ENCODE data around the gene SGSM2. TPM values are rescaled to one million over a fixed set of nuclear protein-coding genes. Genes with fewer than 3 reads are reported as not detected.

Gene SGSM2
- total RNA-seq, 1 donor from 2014 or later = 28.2 TPM

DNA sequence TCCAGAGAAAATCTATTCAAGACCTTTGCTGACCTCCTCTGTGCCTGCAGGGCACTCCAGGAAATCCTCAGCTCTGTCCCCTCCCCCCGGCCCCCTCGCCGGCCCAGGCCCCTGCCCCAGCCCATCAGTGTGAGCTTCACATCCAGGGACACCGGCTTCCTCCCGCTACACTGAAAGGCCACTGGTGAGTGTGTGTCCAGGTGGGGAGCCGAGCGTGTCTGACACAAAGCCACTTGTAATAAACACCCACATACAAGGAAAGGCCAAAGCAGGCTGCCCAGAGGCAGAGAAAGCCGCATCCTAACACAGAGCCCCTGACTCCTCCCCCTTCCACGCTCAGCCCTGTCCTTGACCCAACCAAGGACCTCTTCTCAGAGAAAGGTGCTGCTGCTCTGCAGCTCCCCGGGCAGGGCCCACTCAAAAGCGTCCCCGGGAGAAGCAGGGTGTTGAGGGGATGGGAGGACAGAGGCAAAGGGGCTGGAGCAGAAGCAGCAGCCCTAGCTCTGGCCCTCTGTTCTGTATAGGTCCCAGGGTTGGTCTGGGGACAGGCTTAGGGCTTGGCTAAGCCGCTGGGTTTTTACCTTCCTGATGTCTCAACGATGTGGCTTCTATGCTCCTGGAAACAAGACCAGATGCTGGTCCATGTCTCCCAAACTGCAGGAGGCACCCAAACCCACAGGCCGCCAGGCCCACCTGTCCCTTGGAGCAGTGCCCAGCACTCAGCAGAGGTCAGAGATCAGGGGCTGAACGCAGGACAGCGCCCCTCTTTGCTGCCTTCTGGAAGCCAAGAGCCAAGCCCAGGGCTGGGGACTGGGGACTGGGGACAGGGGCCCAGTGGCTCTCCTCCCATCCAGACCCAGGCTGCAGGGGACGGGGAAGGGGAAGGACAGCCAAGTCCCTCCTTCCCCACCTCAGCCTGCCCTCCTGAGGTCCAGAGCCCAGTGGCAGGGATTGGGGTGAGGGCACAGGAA, 48.2 kb downstream of the SGSM2 start:
- TF ChIP-seq, protein P1, sequence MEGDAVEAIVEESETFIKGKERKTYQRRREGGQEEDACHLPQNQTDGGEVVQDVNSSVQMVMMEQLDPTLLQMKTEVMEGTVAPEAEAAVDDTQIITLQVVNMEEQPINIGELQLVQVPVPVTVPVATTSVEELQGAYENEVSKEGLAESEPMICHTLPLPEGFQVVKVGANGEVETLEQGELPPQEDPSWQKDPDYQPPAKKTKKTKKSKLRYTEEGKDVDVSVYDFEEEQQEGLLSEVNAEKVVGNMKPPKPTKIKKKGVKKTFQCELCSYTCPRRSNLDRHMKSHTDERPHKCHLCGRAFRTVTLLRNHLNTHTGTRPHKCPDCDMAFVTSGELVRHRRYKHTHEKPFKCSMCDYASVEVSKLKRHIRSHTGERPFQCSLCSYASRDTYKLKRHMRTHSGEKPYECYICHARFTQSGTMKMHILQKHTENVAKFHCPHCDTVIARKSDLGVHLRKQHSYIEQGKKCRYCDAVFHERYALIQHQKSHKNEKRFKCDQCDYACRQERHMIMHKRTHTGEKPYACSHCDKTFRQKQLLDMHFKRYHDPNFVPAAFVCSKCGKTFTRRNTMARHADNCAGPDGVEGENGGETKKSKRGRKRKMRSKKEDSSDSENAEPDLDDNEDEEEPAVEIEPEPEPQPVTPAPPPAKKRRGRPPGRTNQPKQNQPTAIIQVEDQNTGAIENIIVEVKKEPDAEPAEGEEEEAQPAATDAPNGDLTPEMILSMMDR (conservative IDR thresholded peaks at IDR 0.05; ENCODE audit: low read depth, low read length) = no peak
- DNase-seq (ENCODE audit: low read depth) = no peak

DNA sequence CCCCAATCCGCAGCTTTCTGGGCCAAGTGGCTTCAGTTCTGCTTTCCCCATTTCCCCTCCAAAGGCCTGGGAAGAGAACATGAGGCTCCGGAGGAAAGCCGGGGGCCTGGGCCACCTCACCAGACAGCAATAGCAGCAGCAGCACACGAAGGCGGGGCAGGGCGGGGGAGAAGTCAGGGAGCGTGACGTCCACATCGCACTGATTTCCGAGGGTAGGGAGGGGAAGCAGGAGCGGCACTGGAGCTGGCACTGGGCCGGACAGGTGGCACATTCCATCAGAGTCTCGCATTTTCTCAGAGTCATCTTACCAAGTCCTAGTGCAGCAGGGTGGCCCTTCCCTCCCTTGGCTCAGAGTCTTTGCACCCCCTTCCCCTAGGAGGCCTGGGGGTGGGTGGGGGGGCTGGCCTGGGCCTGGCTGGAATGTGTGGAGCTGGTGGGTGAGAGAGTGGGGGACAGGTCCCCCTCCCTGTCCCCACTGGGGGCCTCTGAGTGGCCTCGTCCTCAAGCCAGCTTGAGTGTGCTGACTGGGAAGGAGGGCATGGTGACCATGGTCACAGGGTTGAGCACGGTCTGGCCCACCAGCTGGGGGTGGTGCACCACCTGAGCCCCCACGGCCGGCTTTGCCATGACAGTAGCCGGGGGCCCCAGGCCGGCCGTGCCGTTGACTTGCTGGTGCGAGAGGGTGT, 49.2 kb downstream of the SGSM2 start:
- no peak for DNase-seq (ENCODE audit: low read depth)
- H3K4me3 ChIP-seq (ENCODE audit: low read depth, low read length) = no peak overlapping the region
- TF ChIP-seq, protein P1 (conservative IDR thresholded peaks at IDR 0.05; ENCODE audit: low read depth, low read length) = no peak

More for the DNA sequence above, 48.2 kb downstream of the SGSM2 start:
- no peak overlapping the region for H3K4me3 ChIP-seq (ENCODE audit: low read depth, low read length)

DNA sequence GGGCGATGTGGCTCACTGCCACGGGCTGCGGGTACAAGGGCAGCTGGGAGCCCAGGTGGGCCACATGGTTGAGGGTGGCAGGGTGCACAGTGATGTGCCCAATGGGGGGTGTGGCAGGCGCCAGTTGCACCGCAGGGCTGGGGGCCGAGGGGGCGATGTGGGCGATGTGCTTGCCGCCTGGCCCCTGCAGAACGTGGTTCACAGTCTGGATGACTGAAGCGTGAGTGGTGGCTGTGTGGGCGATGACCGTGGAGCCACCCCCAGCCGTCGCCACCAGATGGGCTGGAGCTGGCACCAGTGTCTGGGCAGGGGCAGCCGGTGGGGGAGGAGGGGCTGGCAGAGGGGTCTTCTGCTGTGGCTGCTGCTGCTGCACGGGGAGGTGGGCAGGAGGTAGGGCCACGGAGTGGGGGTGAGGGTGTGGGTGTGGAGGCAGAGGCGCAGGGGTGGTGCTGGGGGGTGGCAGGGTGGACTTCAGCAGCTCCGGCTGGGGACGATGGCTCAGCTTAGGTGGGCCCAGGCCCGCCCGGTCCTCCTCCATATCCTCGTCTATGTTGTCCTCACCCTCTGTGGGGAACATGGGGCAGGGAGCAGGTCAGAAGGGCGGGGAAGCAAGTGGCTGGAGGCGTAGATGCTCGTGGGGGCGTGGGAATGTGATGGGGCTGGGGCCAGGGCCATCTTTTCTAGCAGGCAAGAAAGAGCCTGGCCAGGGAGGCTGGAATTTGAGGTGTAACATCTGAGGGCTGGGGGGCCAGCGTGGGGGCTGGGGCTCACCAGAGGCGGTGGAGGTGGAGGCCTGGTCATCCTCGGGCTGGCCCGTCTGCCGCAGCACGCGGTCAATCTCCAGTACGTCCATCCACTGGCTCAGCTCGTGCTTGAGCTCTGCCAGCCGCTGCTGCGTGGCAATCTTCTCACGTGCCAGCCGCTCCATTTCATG, 50.1 kb downstream of the SGSM2 start:
- no peak overlapping the region for H3K4me3 ChIP-seq (ENCODE audit: low read depth, low read length)
- DNase-seq (ENCODE audit: low read depth) = no peak
- TF ChIP-seq, protein P1 (conservative IDR thresholded peaks at IDR 0.05; ENCODE audit: low read depth, low read length) = no peak

DNA sequence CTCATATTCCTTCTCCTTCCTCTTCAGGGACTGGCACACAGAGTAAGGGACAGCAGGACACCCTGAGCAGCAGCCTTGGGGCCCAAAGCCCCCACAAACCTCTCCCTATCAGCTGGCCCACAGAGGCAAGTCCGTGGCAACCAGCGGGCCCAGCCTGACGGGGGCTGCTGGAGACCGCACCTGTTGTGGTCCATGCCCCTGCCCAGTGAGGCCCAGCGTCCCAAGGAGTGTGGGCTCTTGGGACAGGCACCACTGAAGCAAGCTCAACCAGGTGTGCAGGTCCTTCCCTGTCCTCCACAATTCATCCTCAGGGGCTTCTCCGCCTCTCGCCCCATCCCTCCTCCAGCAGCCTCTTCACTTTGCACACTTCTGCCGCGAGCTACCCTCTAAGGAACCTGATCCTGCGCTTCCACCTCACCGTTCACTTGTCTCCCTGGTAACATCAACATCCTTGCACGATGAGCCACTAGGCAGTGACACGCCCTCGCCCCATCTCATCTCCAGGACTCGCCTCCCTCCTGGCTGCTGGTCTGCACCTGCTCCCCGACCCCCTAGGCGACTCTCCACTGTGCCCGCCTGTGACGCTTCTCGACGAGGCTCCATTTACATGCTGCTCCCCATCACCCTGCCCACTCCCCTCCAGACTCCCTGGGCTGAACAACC, 50.9 kb downstream of the SGSM2 start:
- TF ChIP-seq, protein P1 (conservative IDR thresholded peaks at IDR 0.05; ENCODE audit: low read depth, low read length) = no peak
- DNase-seq (ENCODE audit: low read depth) = no peak
- no peak overlapping the region for H3K4me3 ChIP-seq (ENCODE audit: low read depth, low read length)

DNA sequence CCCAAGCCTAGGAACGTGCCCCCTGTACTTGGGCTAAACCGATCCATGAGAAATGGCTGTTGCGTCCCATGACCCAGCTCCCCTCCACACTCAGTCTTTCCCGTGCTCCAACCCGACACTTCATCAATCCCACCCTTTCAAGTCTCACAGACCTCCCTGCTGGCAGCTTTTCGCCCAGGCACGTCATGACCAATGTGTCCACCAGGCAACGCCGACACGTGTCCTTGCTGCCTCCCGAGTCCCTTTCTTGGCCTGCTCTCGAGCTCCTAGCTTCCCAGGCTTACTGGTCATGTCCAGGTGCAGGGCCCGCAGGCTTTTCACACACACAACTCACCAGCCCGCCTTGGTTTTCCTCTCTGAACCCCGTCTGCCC, 51.4 kb downstream of the SGSM2 start:
- no peak for DNase-seq (ENCODE audit: low read depth)
- TF ChIP-seq, protein P1 (conservative IDR thresholded peaks at IDR 0.05; ENCODE audit: low read depth, low read length) = no peak
- H3K4me3 ChIP-seq (ENCODE audit: low read depth, low read length) = no peak overlapping the region
